HG02798 (cell line): ENCODE data around the gene ZIC1.
A peak's percentile ranks its signal among the peaks of the same experiment; 100 is the strongest.

Experiments
- ATAC-seq: cut with Tn5 transposase; IDR thresholded peaks from one replicate; pipeline ENCODE4 v1.9.1; 2021; ENCODE audit warnings: mild to moderate bottlenecking; ENCODE audit not compliant: unreplicated experiment, poor library complexity

The ZIC1 gene

GRCh38 chr3:147379651-147380050 lies 29.5 kb upstream of the ZIC1 start:
- no peak for ATAC-seq

GRCh38 chr3:147380387-147380951 lies 28.7 kb upstream of the ZIC1 start:
- ATAC-seq = no peak

GRCh38 chr3:147380977-147381376 lies 28.2 kb upstream of the ZIC1 start:
- no peak for ATAC-seq

GRCh38 chr3:147381596-147381995 lies 27.6 kb upstream of the ZIC1 start:
- no peak for ATAC-seq

GRCh38 chr3:147383617-147384016 lies 25.5 kb upstream of the ZIC1 start:
- ATAC-seq = peak; percentile 64

GRCh38 chr3:147384210-147385058 lies 24.7 kb upstream of the ZIC1 start:
- no peak for ATAC-seq

- no peak for ATAC-seq
Observed at GRCh38 chr3:147385059-147386012, 23.8 kb upstream of the ZIC1 start.

- ATAC-seq = no peak
Observed at GRCh38 chr3:147387291-147387884, 21.8 kb upstream of the ZIC1 start.

GRCh38 chr3:147387885-147388699 lies 21.1 kb upstream of the ZIC1 start:
- no peak for ATAC-seq

- ATAC-seq = no peak
Observed at GRCh38 chr3:147388700-147389580, 20.2 kb upstream of the ZIC1 start.

- no peak for ATAC-seq
Observed at GRCh38 chr3:147389717-147390116, 19.4 kb upstream of the ZIC1 start.

- no peak for ATAC-seq
Observed at GRCh38 chr3:147390589-147391569, 18.3 kb upstream of the ZIC1 start.

- ATAC-seq = no peak
Observed at GRCh38 chr3:147391781-147392624, 17.2 kb upstream of the ZIC1 start.

- ATAC-seq = no peak
Observed at GRCh38 chr3:147392625-147392946, 16.6 kb upstream of the ZIC1 start.

- no peak for ATAC-seq
Observed at GRCh38 chr3:147393261-147393942, 15.8 kb upstream of the ZIC1 start.
